ENCODE results near the gene ARVCF.

The ARVCF gene

GRCh38 chr22:20010307-20011122 is 6.1 kb downstream of the ARVCF start:
- Histone ChIP-seq H3K79me2 (peaks cover 3% of the 10 kb centered on the region), H3K36me3 (ENCODE audit: control insufficient read depth, insufficient read depth, low read length) (no peaks in the 10 kb centered on the region), H3K9me3 (ENCODE audit: control insufficient read depth, low read length) (no peaks in the 10 kb centered on the region), H3K4me2 (ENCODE audit: low read length) (no peak overlapping the region), H3K4me3 (ENCODE audit: low read depth, low read length) (no peak overlapping the region), H2AFZ (peak overlapping the region; percentile 33), H3K9ac (no peak overlapping the region), H3K27ac (peak overlapping the region; percentile 70), H3K27me3 (ENCODE audit: control insufficient read depth, insufficient read depth, low read length) (no peaks in the 10 kb centered on the region), H3K4me1 (peaks cover 16% of the 10 kb centered on the region)
- TF ChIP-seq CTCF (IDR thresholded peaks at IDR 0.05) = no peak

GRCh38 chr22:20009582-20010306 is 6.9 kb downstream of the ARVCF start:
- H3K9me3 ChIP-seq (ENCODE audit: control insufficient read depth, low read length) = no peaks in the 10 kb centered on the region
- no peaks in the 10 kb centered on the region for H3K27me3 ChIP-seq (ENCODE audit: control insufficient read depth, insufficient read depth, low read length)
- no peak overlapping the region for H3K4me2 ChIP-seq (ENCODE audit: low read length)
- peaks cover 16% of the 10 kb centered on the region for H3K4me1 ChIP-seq
- peak overlapping the region; percentile 70 for H3K27ac ChIP-seq
- H3K4me3 ChIP-seq (ENCODE audit: low read depth, low read length) = no peak overlapping the region
- no peaks in the 10 kb centered on the region for H3K36me3 ChIP-seq (ENCODE audit: control insufficient read depth, insufficient read depth, low read length)
- TF ChIP-seq CTCF (IDR thresholded peaks at IDR 0.05) = no peak
- peaks cover 3% of the 10 kb centered on the region for H3K79me2 ChIP-seq
- H3K9ac ChIP-seq = no peak overlapping the region
- no peak overlapping the region for H2AFZ ChIP-seq

GRCh38 chr22:20009018-20009491 is 7.6 kb downstream of the ARVCF start:
- no peak overlapping the region for H3K4me3 ChIP-seq (ENCODE audit: low read depth, low read length)
- TF ChIP-seq CTCF (IDR thresholded peaks at IDR 0.05) = no peak
- H3K36me3 ChIP-seq (ENCODE audit: control insufficient read depth, insufficient read depth, low read length) = no peaks in the 10 kb centered on the region
- H3K27ac ChIP-seq = no peak overlapping the region
- H3K4me2 ChIP-seq (ENCODE audit: low read length) = no peak overlapping the region
- peaks cover 16% of the 10 kb centered on the region for H3K4me1 ChIP-seq
- H3K27me3 ChIP-seq (ENCODE audit: control insufficient read depth, insufficient read depth, low read length) = no peaks in the 10 kb centered on the region
- H3K79me2 ChIP-seq = peaks cover 5% of the 10 kb centered on the region
- no peak overlapping the region for H2AFZ ChIP-seq
- no peak overlapping the region for H3K9ac ChIP-seq
- H3K9me3 ChIP-seq (ENCODE audit: control insufficient read depth, low read length) = no peaks in the 10 kb centered on the region

- H3K9ac ChIP-seq = no peak overlapping the region
- H3K4me2 ChIP-seq (ENCODE audit: low read length) = no peak overlapping the region
- no peaks in the 10 kb centered on the region for H3K36me3 ChIP-seq (ENCODE audit: control insufficient read depth, insufficient read depth, low read length)
- no peak overlapping the region for H3K4me3 ChIP-seq (ENCODE audit: low read depth, low read length)
- H3K9me3 ChIP-seq (ENCODE audit: control insufficient read depth, low read length) = no peaks in the 10 kb centered on the region
- H3K27me3 ChIP-seq (ENCODE audit: control insufficient read depth, insufficient read depth, low read length) = no peaks in the 10 kb centered on the region
- H2AFZ ChIP-seq = no peak overlapping the region
- H3K4me1 ChIP-seq = peaks cover 16% of the 10 kb centered on the region
- H3K79me2 ChIP-seq = peaks cover 5% of the 10 kb centered on the region
- no peak overlapping the region for H3K27ac ChIP-seq
- no peak for TF ChIP-seq CTCF (IDR thresholded peaks at IDR 0.05)
Measured at GRCh38 chr22:20008221-20008995, 8.2 kb downstream of the ARVCF start.
